Gastrocnemius medialis (tissue), 4 donors: ENCODE measurements around the gene R3HDM2.

Experiments used
- CTCF ChIP-seq, 5 experiments: fragments of 450-650 bp in 3 of 5; fragments of 200-600 bp in 2 of 5; sonication (generic) in 2 of 5; IDR thresholded peaks in 4 of 5; conservative IDR thresholded peaks in 1 of 5; 1 replicate in 4 of 5; 2 replicates in 1 of 5; pipeline ENCODE4 v1.5.1; 2016 to 2019; ENCODE audit warnings: antibody characterized with exemption in 5 of 5, mild to moderate bottlenecking in 3 of 5, moderate library complexity in 3 of 5
- POLR2A ChIP-seq, 2 donors: fragments of 450-650 bp; IDR thresholded peaks; one replicate each; pipeline ENCODE4 v1.6.1; 2017; ENCODE audit warnings: antibody characterized with exemption in 2 of 2, mild to moderate bottlenecking in 2 of 2, moderate library complexity in 2 of 2

- no peak for TF ChIP-seq CTCF (IDR thresholded peaks at IDR 0.05 in 4 of 5, conservative IDR thresholded peaks at IDR 0.05 in 1 of 5)
- TF ChIP-seq POLR2A (IDR thresholded peaks at IDR 0.05) = no peak
These were observed 180.3 kb downstream of the R3HDM2 start for GRCh38 chr12:57250541-57250940.
